Measurements from ENCODE around the gene IQCN.

The IQCN gene

DNA sequence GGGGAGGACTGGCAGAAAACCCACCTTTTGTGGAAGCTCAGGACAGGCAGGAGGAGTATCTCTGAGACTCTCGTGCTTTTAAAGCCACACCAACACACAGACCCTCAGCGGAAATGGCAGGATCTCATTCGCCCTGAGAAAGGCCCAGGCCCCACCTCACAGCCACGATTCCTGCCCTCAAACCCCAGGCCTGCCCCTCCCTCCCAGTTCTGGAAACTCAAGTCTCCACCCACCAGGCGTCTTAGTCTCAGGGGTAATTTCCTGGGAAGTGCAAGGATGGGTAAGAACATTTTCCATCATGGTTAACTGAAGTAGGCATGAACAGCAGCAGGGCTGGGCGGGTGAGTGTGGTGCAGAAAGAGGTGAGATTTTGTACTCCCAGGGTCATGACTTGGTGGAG is 40.1 kb downstream of the IQCN start:
- H3K9ac ChIP-seq (ENCODE audit: low read length) = no peak overlapping the region
- H3K4me3 ChIP-seq (ENCODE audit: low read length) = no peak overlapping the region
- no peaks in the 10 kb centered on the region for H3K36me3 ChIP-seq (ENCODE audit: control insufficient read depth, insufficient read depth, low read length, severe bottlenecking)
- peaks cover 48% of the 10 kb centered on the region for H3K27me3 ChIP-seq (replicated peaks; ENCODE audit: control insufficient read depth, insufficient read depth, low read length)
- DNase-seq (ENCODE audit: low read depth) = no peak
- H3K9me3 ChIP-seq (ENCODE audit: control insufficient read depth, low read length) = peaks cover 4% of the 10 kb centered on the region
- H3K4me1 ChIP-seq (ENCODE audit: control insufficient read depth, insufficient read depth, low read length) = no peaks in the 10 kb centered on the region

- no peaks in the 10 kb centered on the region for H3K36me3 ChIP-seq (ENCODE audit: control insufficient read depth, insufficient read depth, low read length, severe bottlenecking)
- no peak overlapping the region for H3K9ac ChIP-seq (ENCODE audit: low read length)
- H3K27me3 ChIP-seq (replicated peaks; ENCODE audit: control insufficient read depth, insufficient read depth, low read length) = peaks cover 45% of the 10 kb centered on the region
- H3K4me3 ChIP-seq (ENCODE audit: low read length) = no peak overlapping the region
- no peaks in the 10 kb centered on the region for H3K4me1 ChIP-seq (ENCODE audit: control insufficient read depth, insufficient read depth, low read length)
- DNase-seq (ENCODE audit: low read depth) = peak; percentile 60
- H3K9me3 ChIP-seq (ENCODE audit: control insufficient read depth, low read length) = peaks cover 4% of the 10 kb centered on the region
These were observed 40.9 kb downstream of the IQCN start for GRCh38 chr19:18233224-18233825.

- no peaks in the 10 kb centered on the region for H3K4me1 ChIP-seq (ENCODE audit: control insufficient read depth, insufficient read depth, low read length)
- no peak overlapping the region for H3K9ac ChIP-seq (ENCODE audit: low read length)
- H3K27me3 ChIP-seq (replicated peaks; ENCODE audit: control insufficient read depth, insufficient read depth, low read length) = peaks cover 49% of the 10 kb centered on the region
- H3K9me3 ChIP-seq (ENCODE audit: control insufficient read depth, low read length) = peaks cover 4% of the 10 kb centered on the region
- no peaks in the 10 kb centered on the region for H3K36me3 ChIP-seq (ENCODE audit: control insufficient read depth, insufficient read depth, low read length, severe bottlenecking)
- DNase-seq (ENCODE audit: low read depth) = no peak
- no peak overlapping the region for H3K4me3 ChIP-seq (ENCODE audit: low read length)
These were observed 41.6 kb downstream of the IQCN start for GRCh38 chr19:18232540-18233223.

- peaks cover 48% of the 10 kb centered on the region for H3K27me3 ChIP-seq (replicated peaks; ENCODE audit: control insufficient read depth, insufficient read depth, low read length)
- no peak overlapping the region for H3K4me3 ChIP-seq (ENCODE audit: low read length)
- H3K4me1 ChIP-seq (ENCODE audit: control insufficient read depth, insufficient read depth, low read length) = no peaks in the 10 kb centered on the region
- H3K9me3 ChIP-seq (ENCODE audit: control insufficient read depth, low read length) = peaks cover 4% of the 10 kb centered on the region
- DNase-seq (ENCODE audit: low read depth) = no peak
- H3K36me3 ChIP-seq (ENCODE audit: control insufficient read depth, insufficient read depth, low read length, severe bottlenecking) = no peaks in the 10 kb centered on the region
- no peak overlapping the region for H3K9ac ChIP-seq (ENCODE audit: low read length)
These were observed 42.5 kb downstream of the IQCN start for GRCh38 chr19:18231775-18232174.

GRCh38 chr19:18230941-18231734 is 43.1 kb downstream of the IQCN start:
- no peaks in the 10 kb centered on the region for H3K4me1 ChIP-seq (ENCODE audit: control insufficient read depth, insufficient read depth, low read length)
- peaks cover 4% of the 10 kb centered on the region for H3K9me3 ChIP-seq (ENCODE audit: control insufficient read depth, low read length)
- no peaks in the 10 kb centered on the region for H3K36me3 ChIP-seq (ENCODE audit: control insufficient read depth, insufficient read depth, low read length, severe bottlenecking)
- H3K27me3 ChIP-seq (replicated peaks; ENCODE audit: control insufficient read depth, insufficient read depth, low read length) = peaks cover 42% of the 10 kb centered on the region
- no peak overlapping the region for H3K4me3 ChIP-seq (ENCODE audit: low read length)
- H3K9ac ChIP-seq (ENCODE audit: low read length) = no peak overlapping the region
- no peak for DNase-seq (ENCODE audit: low read depth)

GRCh38 chr19:18229915-18230314 is 44.3 kb downstream of the IQCN start:
- no peaks in the 10 kb centered on the region for H3K36me3 ChIP-seq (ENCODE audit: control insufficient read depth, insufficient read depth, low read length, severe bottlenecking)
- H3K27me3 ChIP-seq (replicated peaks; ENCODE audit: control insufficient read depth, insufficient read depth, low read length) = peaks cover 36% of the 10 kb centered on the region
- DNase-seq (ENCODE audit: low read depth) = no peak
- no peak overlapping the region for H3K4me3 ChIP-seq (ENCODE audit: low read length)
- H3K9ac ChIP-seq (ENCODE audit: low read length) = no peak overlapping the region
- peaks cover 4% of the 10 kb centered on the region for H3K9me3 ChIP-seq (ENCODE audit: control insufficient read depth, low read length)
- peaks cover 6% of the 10 kb centered on the region for H3K4me1 ChIP-seq (ENCODE audit: control insufficient read depth, insufficient read depth, low read length)

DNA sequence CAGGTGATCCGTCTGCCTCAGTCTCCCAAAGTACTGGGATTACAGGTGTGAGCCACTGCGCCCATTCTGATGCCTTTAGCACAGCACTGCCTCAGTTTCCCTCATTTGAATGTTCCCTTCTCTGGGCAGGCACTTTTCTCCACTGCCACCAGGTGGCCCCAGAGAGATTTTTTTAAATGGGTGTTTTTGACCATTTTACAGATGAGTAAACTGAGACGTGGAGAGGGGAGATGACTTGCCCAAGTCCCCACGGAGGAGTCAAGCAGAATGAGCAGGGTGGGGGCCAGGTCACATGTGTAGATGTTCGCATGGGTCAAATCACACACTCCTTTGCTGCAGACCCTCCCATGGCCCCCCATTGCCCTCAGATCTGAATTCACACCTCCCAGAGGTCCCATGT is 44.8 kb downstream of the IQCN start:
- Histone ChIP-seq H3K9me3 (ENCODE audit: control insufficient read depth, low read length) (peaks cover 4% of the 10 kb centered on the region), H3K4me1 (ENCODE audit: control insufficient read depth, insufficient read depth, low read length) (peaks cover 9% of the 10 kb centered on the region), H3K27me3 (replicated peaks; ENCODE audit: control insufficient read depth, insufficient read depth, low read length) (peaks cover 31% of the 10 kb centered on the region), H3K9ac (ENCODE audit: low read length) (no peak overlapping the region), H3K4me3 (ENCODE audit: low read length) (no peak overlapping the region), H3K36me3 (ENCODE audit: control insufficient read depth, insufficient read depth, low read length, severe bottlenecking) (no peaks in the 10 kb centered on the region)
- DNase-seq (ENCODE audit: low read depth) = no peak

DNA sequence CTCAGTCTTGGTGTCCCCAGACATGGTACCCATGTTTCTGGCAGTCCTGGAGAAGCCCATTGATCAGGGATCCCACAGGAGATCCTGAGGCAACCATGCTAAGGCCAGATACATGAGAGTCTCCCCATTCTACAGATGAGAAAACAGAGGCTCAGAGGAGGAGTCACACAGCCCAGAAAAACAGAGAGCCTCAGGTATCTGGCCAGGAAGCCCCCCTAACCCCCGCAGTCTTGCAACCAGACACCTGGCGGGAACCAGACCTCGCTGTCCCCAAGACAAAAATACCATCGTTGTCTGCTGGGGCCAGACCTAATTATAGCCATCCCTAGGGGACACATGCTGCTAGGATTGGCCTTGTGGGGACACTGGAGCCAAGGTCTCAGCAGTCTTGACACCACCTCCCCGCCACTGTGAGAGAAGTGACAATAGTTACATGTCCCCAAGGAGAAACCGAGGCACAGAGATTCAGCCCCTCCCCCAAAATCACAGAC is 46.4 kb downstream of the IQCN start:
- Histone ChIP-seq H3K27me3 (replicated peaks; ENCODE audit: control insufficient read depth, insufficient read depth, low read length) (peaks cover 25% of the 10 kb centered on the region), H3K9me3 (ENCODE audit: control insufficient read depth, low read length) (no peaks in the 10 kb centered on the region), H3K4me3 (ENCODE audit: low read length) (no peak overlapping the region), H3K4me1 (ENCODE audit: control insufficient read depth, insufficient read depth, low read length) (peaks cover 9% of the 10 kb centered on the region), H3K36me3 (ENCODE audit: control insufficient read depth, insufficient read depth, low read length, severe bottlenecking) (no peaks in the 10 kb centered on the region), H3K9ac (ENCODE audit: low read length) (no peak overlapping the region)
- DNase-seq (ENCODE audit: low read depth) = no peak

GRCh38 chr19:18226956-18227780 is 47.1 kb downstream of the IQCN start:
- Histone ChIP-seq H3K4me3 (ENCODE audit: low read length) (no peak overlapping the region), H3K9me3 (ENCODE audit: control insufficient read depth, low read length) (no peaks in the 10 kb centered on the region), H3K27me3 (replicated peaks; ENCODE audit: control insufficient read depth, insufficient read depth, low read length) (peaks cover 20% of the 10 kb centered on the region), H3K4me1 (ENCODE audit: control insufficient read depth, insufficient read depth, low read length) (peaks cover 9% of the 10 kb centered on the region), H3K9ac (ENCODE audit: low read length) (no peak overlapping the region), H3K36me3 (ENCODE audit: control insufficient read depth, insufficient read depth, low read length, severe bottlenecking) (no peaks in the 10 kb centered on the region)
- DNase-seq (ENCODE audit: low read depth) = no peak

DNA sequence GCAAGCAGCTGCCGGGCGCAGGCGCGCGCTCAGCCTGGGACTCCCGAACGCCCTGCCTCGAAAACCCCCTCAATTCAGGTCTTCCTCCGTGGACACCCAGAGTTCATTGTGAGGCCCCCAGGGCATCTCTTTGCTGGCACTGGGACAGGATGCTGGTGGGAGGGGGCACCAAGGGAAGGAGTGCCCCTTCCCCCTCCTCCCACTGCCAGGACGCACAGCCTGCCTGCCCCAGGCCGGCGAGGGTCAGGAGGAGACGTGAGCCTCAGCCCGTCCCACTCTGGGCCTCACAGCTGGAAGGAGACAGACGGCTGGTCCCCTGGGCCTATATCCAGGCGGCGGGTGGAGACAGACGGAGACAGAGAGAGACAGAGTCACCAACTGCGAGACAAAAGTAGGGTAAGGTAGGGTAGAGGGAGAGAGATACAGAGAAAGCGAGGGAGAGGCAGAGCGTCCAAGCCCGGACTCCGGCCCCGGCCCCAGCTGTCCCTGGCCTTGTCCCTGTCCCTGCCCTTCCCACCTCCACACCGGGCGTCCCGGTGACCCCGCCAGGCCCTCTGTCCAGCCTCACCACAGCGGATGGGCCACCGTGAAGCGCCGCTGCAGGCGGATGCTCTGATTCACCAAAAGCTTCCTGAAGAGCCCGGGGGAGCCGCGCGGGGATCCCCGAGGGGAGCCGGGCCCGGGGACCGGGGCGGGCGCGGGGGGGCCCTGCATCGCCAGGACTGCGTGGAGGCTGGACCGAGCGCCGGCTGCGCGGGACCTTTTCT is 48.4 kb downstream of the IQCN start, which contains the start of gene PDE4C:
TSS of gene PDE4C (minus strand) at position 737 of the 767 bp plus-strand sequence. CDS start at position 714, 23 bp downstream.
- Histone ChIP-seq H3K4me3 (ENCODE audit: low read length) (no peak within 1 kb of the TSS), H3K27me3 (replicated peaks; ENCODE audit: control insufficient read depth, insufficient read depth, low read length) (peaks cover 11% of the 10 kb centered on the region), H3K4me1 (ENCODE audit: control insufficient read depth, insufficient read depth, low read length) (peaks cover 9% of the 10 kb centered on the region), H3K9ac (ENCODE audit: low read length) (peak within 1 kb of the TSS; percentile 84), H3K36me3 (ENCODE audit: control insufficient read depth, insufficient read depth, low read length, severe bottlenecking) (no peaks in the 10 kb centered on the region), H3K9me3 (ENCODE audit: control insufficient read depth, low read length) (no peaks in the 10 kb centered on the region)
- DNase-seq (ENCODE audit: low read depth) = peak; percentile 31

Data from adipocyte (in vitro differentiated cells).